GM21447 (cell line): ENCODE measurements around the gene AKAP7.
"Not testable (repeated sequence)": the region's sequence is repeated elsewhere in the genome, so short reads cannot be mapped to it uniquely, and the experiment has no call there.

Experiments
- ATAC-seq: cut with Tn5 transposase; IDR thresholded peaks from one replicate; pipeline ENCODE4 v1.9.1; 2021; ENCODE audit not compliant: unreplicated experiment

AKAP7 gene

GRCh38 chr6:131288214-131288613 lies 152.9 kb downstream of the AKAP7 start:
- no peak for ATAC-seq

GRCh38 chr6:131290955-131291354 lies 155.7 kb downstream of the AKAP7 start:
- no peak for ATAC-seq

GRCh38 chr6:131292145-131292938 lies 157.1 kb downstream of the AKAP7 start:
- ATAC-seq = no peak

- no peak for ATAC-seq
These were observed 158.2 kb downstream of the AKAP7 start for GRCh38 chr6:131293472-131293911.

GRCh38 chr6:131295081-131295480 lies 159.8 kb downstream of the AKAP7 start:
- ATAC-seq = no peak

GRCh38 chr6:131300826-131301225 lies 165.6 kb downstream of the AKAP7 start:
- ATAC-seq = not testable (repeated sequence)

GRCh38 chr6:131303338-131303930 lies 168.2 kb downstream of the AKAP7 start:
- no peak for ATAC-seq

GRCh38 chr6:131305037-131305850 lies 170.0 kb downstream of the AKAP7 start:
- no peak for ATAC-seq

- no peak for ATAC-seq
These were observed 174.2 kb downstream of the AKAP7 start for GRCh38 chr6:131309437-131309836.

GRCh38 chr6:131314838-131315237 lies 179.6 kb downstream of the AKAP7 start:
- no peak for ATAC-seq

GRCh38 chr6:131316654-131317053 lies 181.4 kb downstream of the AKAP7 start:
- ATAC-seq = no peak

- no peak for ATAC-seq
These were observed 182.2 kb downstream of the AKAP7 start for GRCh38 chr6:131317516-131317915.

GRCh38 chr6:131321589-131321988 lies 186.3 kb downstream of the AKAP7 start:
- no peak for ATAC-seq

- ATAC-seq = no peak
These were observed 186.9 kb downstream of the AKAP7 start for GRCh38 chr6:131322125-131322524.

- ATAC-seq = not testable (repeated sequence)
These were observed 190.4 kb downstream of the AKAP7 start for GRCh38 chr6:131325669-131326068.

GRCh38 chr6:131328727-131329126 lies 193.5 kb downstream of the AKAP7 start:
- not testable (repeated sequence) for ATAC-seq

- ATAC-seq = no peak
These were observed 195.9 kb downstream of the AKAP7 start for GRCh38 chr6:131331151-131331550.

GRCh38 chr6:131331873-131332781 lies 196.9 kb downstream of the AKAP7 start:
- ATAC-seq = no peak
